SK-N-SH (cell line): Measurements from ENCODE around the gene PRKD3. TPM values are rescaled to one million over a fixed set of nuclear protein-coding genes. Genes with fewer than 3 reads are reported as not detected.

Source experiments
- CTCF ChIA-PET: fragments of 300-600, 350-600 bp; formaldehyde crosslinking; extraction: SDS; loops from one replicate; lab custom pipeline; 2021; lab: Yijun Ruan, JAX
- POLR2A ChIA-PET: fragments of 350-600 bp; sonication (Branson Sonifier 250); formaldehyde crosslinking; extraction: SDS; loops from one replicate; lab custom pipeline; 2020; ENCODE audit warnings: antibody characterized with exemption, inconsistent platforms; lab: Yijun Ruan, JAX
- DNase-seq: peaks from one replicate; pipeline ENCODE4 v3.0.0; 2012
- H2AFZ ChIP-seq: fragments of 200-600 bp; sonication (generic); 2 replicates; pipeline ENCODE4 v1.8.1; 2016; ENCODE audit warnings: antibody characterized with exemption, mild to moderate bottlenecking, low read depth
- H3F3A ChIP-seq: fragments of 200-600 bp; sonication (generic); replicated peaks from 2 replicates; pipeline ENCODE3; 2016; ENCODE audit warnings: antibody characterized with exemption, mild to moderate bottlenecking; ENCODE audit not compliant: insufficient read depth
- H3K27ac ChIP-seq, 2 experiments: fragments of 200-500 bp in 1 of 2; fragments of 200-600 bp in 1 of 2; sonication (Bioruptor generic) in 1 of 2; sonication (generic), shearing (Covaris generic) in 1 of 2; 2 replicates each; pipeline versions ENCODE4 v1.5.1 to v1.6.1; 2014 to 2016; ENCODE audit warnings: low read depth in 2 of 2, inconsistent platforms in 1 of 2, low read length in 1 of 2, mild to moderate bottlenecking in 1 of 2, mixed read lengths in 1 of 2
- H3K27me3 ChIP-seq: fragments of 200-600 bp; sonication (generic), shearing (Covaris generic); 2 replicates; pipeline ENCODE4 v1.6.1; 2016; ENCODE audit warnings: mixed run types; ENCODE audit not compliant: insufficient read depth
- H3K36me3 ChIP-seq, 2 experiments: fragments of 200-500 bp in 1 of 2; fragments of 200-600 bp in 1 of 2; sonication (Bioruptor generic) in 1 of 2; sonication (generic) in 1 of 2; replicated peaks in 1 of 2; 2 replicates each; pipeline versions ENCODE3 to v1.5.1; 2014 to 2016; ENCODE audit warnings: low read length in 1 of 2, mild to moderate bottlenecking in 1 of 2; ENCODE audit not compliant: insufficient read depth in 2 of 2, control insufficient read depth in 1 of 2
- H3K4me1 ChIP-seq, 2 experiments: fragments of 200-500 bp in 1 of 2; fragments of 200-600 bp in 1 of 2; sonication (Bioruptor generic) in 1 of 2; sonication (generic), shearing (Covaris generic) in 1 of 2; 2 replicates each; pipeline versions ENCODE4 v1.5.1 to v1.6.1; 2014 to 2016; ENCODE audit warnings: low read depth in 1 of 2, low read length in 1 of 2, mixed run types in 1 of 2; ENCODE audit not compliant: insufficient read depth in 2 of 2, control insufficient read depth in 1 of 2
- H3K4me2 ChIP-seq: fragments of 200-600 bp; sonication (generic), shearing (Covaris generic); 2 replicates; pipeline ENCODE4 v1.6.1; 2017; ENCODE audit warnings: mixed run types
- H3K4me3 ChIP-seq, 2 experiments: fragments of 200-500 bp in 1 of 2; fragments of 200-600 bp in 1 of 2; sonication (Bioruptor generic) in 1 of 2; sonication (generic), shearing (Covaris generic) in 1 of 2; 2 replicates each; pipeline versions ENCODE4 v1.5.1 to v1.8.1; 2014 to 2016; ENCODE audit warnings: low read depth in 2 of 2, inconsistent platforms in 1 of 2, low read length in 1 of 2, mild to moderate bottlenecking in 1 of 2, mixed read lengths in 1 of 2, moderate library complexity in 1 of 2
- H3K79me2 ChIP-seq: fragments of 200-600 bp; sonication (generic); 2 replicates; pipeline ENCODE4 v1.8.1; 2017; ENCODE audit warnings: mild to moderate bottlenecking; ENCODE audit not compliant: insufficient read depth
- H3K9ac ChIP-seq: fragments of 200-600 bp; sonication (generic); 2 replicates; pipeline ENCODE4 v1.6.1; 2017; ENCODE audit warnings: mixed run types
- H3K9me2 ChIP-seq: fragments of 200-600 bp; sonication (generic); 2 replicates; pipeline ENCODE4 v1.6.1; 2017; ENCODE audit warnings: mixed run types
- H3K9me3 ChIP-seq: fragments of 200-600 bp; sonication (generic); 2 replicates; pipeline ENCODE4 v1.6.1; 2017; ENCODE audit warnings: mixed run types, mild to moderate bottlenecking, moderate library complexity
- H4K20me1 ChIP-seq: fragments of 200-600 bp; sonication (generic); 2 replicates; pipeline ENCODE4 v1.6.1; 2017; ENCODE audit warnings: mild to moderate bottlenecking, mixed run types; ENCODE audit not compliant: insufficient read depth
- CTCF ChIP-seq: fragments of 200-600 bp; sonication (generic); IDR thresholded peaks from 2 replicates; pipeline ENCODE4 v1.6.1; 2017; ENCODE audit warnings: antibody characterized with exemption, mild to moderate bottlenecking, moderate library complexity
- ELF1 ChIP-seq: IDR thresholded peaks from 2 replicates; pipeline ENCODE4 v1.4.0; 2012
- EP300 ChIP-seq, 2 experiments: IDR thresholded peaks; 2 replicates each; pipeline versions ENCODE4 v1.4.0 to v1.6.1; 2012; ENCODE audit warnings: borderline replicate concordance in 1 of 2, low read depth in 1 of 2, low read length in 1 of 2
- EZH2phosphoT487 ChIP-seq: fragments of 200-600 bp; sonication (generic); IDR thresholded peaks from 2 replicates; pipeline ENCODE4 v1.6.1; 2017; ENCODE audit warnings: low read depth, mixed run types, mild to moderate bottlenecking, antibody characterized with exemption, moderate library complexity, borderline replicate concordance
- FOSL2 ChIP-seq: IDR thresholded peaks from 2 replicates; pipeline ENCODE4 v1.4.0; 2012; ENCODE audit warnings: low read depth, mild to moderate bottlenecking, moderate library complexity, borderline replicate concordance
- MAX ChIP-seq: IDR thresholded peaks from 2 replicates; pipeline ENCODE4 v1.4.0; 2012; ENCODE audit warnings: low read depth
- MEF2A ChIP-seq: IDR thresholded peaks from 2 replicates; pipeline ENCODE4 v1.4.0; 2012; ENCODE audit warnings: low read depth, borderline replicate concordance
- NFIC ChIP-seq: IDR thresholded peaks from 2 replicates; pipeline ENCODE4 v1.4.0; 2012; ENCODE audit warnings: borderline replicate concordance
- NRF1 ChIP-seq: IDR thresholded peaks from 2 replicates; pipeline ENCODE4 v1.6.1; 2012; ENCODE audit warnings: low read depth, mild to moderate bottlenecking, low read length
- PBX3 ChIP-seq: IDR thresholded peaks from 2 replicates; pipeline ENCODE4; 2012
- POLR2AphosphoS5 ChIP-seq: IDR thresholded peaks from 2 replicates; pipeline ENCODE4 v1.6.1; 2012; ENCODE audit warnings: low read depth, low read length
- RAD21 ChIP-seq: IDR thresholded peaks from 2 replicates; pipeline ENCODE4 v1.6.1; 2012; ENCODE audit warnings: mild to moderate bottlenecking, low read length
- RFX5 ChIP-seq: IDR thresholded peaks from 2 replicates; pipeline ENCODE4 v1.6.1; 2012; ENCODE audit warnings: mild to moderate bottlenecking, improper control_type of control experiment, low read length
- RXRA ChIP-seq: IDR thresholded peaks from 2 replicates; pipeline ENCODE4 v1.4.0; 2012; ENCODE audit warnings: low read depth, mild to moderate bottlenecking, borderline replicate concordance
- SMC3 ChIP-seq: IDR thresholded peaks from 2 replicates; pipeline ENCODE4 v1.6.1; 2012; ENCODE audit warnings: low read depth, low read length, improper control_type of control experiment
- TAF1 ChIP-seq: IDR thresholded peaks from 2 replicates; pipeline ENCODE4 v1.6.1; 2012; ENCODE audit warnings: low read depth, mild to moderate bottlenecking, low read length, moderate library complexity, borderline replicate concordance
- USF2 ChIP-seq: fragments of 150-350 bp; IDR thresholded peaks from 2 replicates; pipeline ENCODE4 v1.6.1; 2017; ENCODE audit warnings: antibody characterized with exemption, low read length, low read depth, borderline replicate concordance
- WGBS: methylation state at CpG from one replicate; pipeline ENCODE4 v1.1.6; 2017; ENCODE audit warnings: low lambda C conversion rate; 5-methylcytosine and 5-hydroxymethylcytosine counted together
- polyA plus RNA-seq, 3 experiments: library from polyadenylated mRNA; depleted of rRNA; stranded (reverse); fragments of >200 nt; gene quantifications; 2 replicates each; pipeline ENCODE4 v1.2.3, GENCODE V29; 2012
- TF ChIP-seq, protein P1 (sequence below): IDR thresholded peaks from 2 replicates; pipeline ENCODE4 v1.6.1; 2012; ENCODE audit warnings: mild to moderate bottlenecking, low read depth, low read length, moderate library complexity

Gene PRKD3
- polyA plus RNA-seq, 1 of the 3 experiments (the other 2 are of a cell fraction) = 15.9 TPM

DNA sequence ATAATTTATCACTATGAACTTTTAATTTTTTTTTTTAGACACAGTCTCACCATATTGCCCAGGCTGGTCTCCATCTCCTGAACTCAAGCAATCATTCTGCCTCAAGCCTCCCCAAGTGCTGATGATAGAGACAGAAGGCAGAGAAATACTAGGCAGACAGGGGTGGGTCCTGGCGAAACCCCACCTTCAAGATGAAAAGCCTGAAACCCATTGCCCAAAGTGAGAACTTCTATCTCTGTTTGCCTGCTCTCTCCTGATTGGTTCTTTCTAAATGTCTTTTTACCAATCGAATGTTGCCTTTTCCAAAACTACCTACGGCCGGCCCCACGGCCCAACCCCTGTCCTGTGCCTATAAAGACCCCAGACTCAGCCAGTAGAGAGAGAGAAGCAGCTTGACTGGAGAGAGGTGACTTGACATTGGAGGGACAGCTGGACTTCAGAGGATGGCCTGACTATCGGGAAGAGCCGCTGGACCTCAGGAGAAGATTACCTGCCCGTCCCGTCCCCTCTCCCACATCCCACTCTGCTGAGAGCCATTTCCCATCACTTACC lies 21.9 kb downstream of the PRKD3 start:
- 95% methylated on average over 9 of the region's 9 CpGs for WGBS
- ChIA-PET POLR2A (no interaction called here), CTCF (interaction anchor here (0.8 to 1.3 kb wide), 3 partner anchors 19 to 575 kb away, joined by 3 to 4 read pairs (median 3); no protein-coding TSS in a partner anchor)

More for the DNA sequence above, 21.9 kb downstream of the PRKD3 start:
- TF ChIP-seq MEF2A (no peak), SMC3 (no peak), RAD21 (no peak), NRF1 (no peak), ELF1 (no peak), MAX (no peak), RFX5 (no peak), USF2 (no peak), RXRA (no peak), FOSL2 (no peak), POLR2AphosphoS5 (no peak), CTCF (no peak), EZH2phosphoT487 (no peak), NFIC (no peak), EP300 (IDR thresholded peaks at IDR 0.05; ENCODE audit: borderline replicate concordance in 1 of 2, low read depth in 1 of 2, low read length in 1 of 2) (no peak), TAF1 (no peak), PBX3 (no peak)
- TF ChIP-seq, protein P1, sequence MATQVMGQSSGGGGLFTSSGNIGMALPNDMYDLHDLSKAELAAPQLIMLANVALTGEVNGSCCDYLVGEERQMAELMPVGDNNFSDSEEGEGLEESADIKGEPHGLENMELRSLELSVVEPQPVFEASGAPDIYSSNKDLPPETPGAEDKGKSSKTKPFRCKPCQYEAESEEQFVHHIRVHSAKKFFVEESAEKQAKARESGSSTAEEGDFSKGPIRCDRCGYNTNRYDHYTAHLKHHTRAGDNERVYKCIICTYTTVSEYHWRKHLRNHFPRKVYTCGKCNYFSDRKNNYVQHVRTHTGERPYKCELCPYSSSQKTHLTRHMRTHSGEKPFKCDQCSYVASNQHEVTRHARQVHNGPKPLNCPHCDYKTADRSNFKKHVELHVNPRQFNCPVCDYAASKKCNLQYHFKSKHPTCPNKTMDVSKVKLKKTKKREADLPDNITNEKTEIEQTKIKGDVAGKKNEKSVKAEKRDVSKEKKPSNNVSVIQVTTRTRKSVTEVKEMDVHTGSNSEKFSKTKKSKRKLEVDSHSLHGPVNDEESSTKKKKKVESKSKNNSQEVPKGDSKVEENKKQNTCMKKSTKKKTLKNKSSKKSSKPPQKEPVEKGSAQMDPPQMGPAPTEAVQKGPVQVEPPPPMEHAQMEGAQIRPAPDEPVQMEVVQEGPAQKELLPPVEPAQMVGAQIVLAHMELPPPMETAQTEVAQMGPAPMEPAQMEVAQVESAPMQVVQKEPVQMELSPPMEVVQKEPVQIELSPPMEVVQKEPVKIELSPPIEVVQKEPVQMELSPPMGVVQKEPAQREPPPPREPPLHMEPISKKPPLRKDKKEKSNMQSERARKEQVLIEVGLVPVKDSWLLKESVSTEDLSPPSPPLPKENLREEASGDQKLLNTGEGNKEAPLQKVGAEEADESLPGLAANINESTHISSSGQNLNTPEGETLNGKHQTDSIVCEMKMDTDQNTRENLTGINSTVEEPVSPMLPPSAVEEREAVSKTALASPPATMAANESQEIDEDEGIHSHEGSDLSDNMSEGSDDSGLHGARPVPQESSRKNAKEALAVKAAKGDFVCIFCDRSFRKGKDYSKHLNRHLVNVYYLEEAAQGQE = no peak
- Histone ChIP-seq H3K9ac (no peak overlapping the region), H3F3A (peaks cover 22% of the 10 kb centered on the region), H3K36me3 (peaks cover 0 to 10% of the 10 kb centered on the region in 2 experiments), H3K9me2 (no peaks in the 10 kb centered on the region), H3K4me1 (peaks cover 7 to 15% of the 10 kb centered on the region in 2 experiments; a peak in 3 of 4 replicates), H3K27ac (no peak overlapping the region), H3K79me2 (peaks cover 100% of the 10 kb centered on the region), H4K20me1 (peaks cover 10% of the 10 kb centered on the region), H3K9me3 (no peaks in the 10 kb centered on the region), H3K4me2 (no peak overlapping the region), H3K4me3 (no peak overlapping the region), H3K27me3 (no peaks in the 10 kb centered on the region), H2AFZ (no peak overlapping the region)
- no peak for DNase-seq
